Glomerular endothelial cell (primary cell): ENCODE data around the gene PTPN14. TPM values are rescaled to one million over a fixed set of nuclear protein-coding genes. Genes with fewer than 3 reads are reported as not detected.
"Not testable (repeated sequence)": the region's sequence is repeated elsewhere in the genome, so short reads cannot be mapped to it uniquely, and the experiment has no call there.

Source experiments
- DNase-seq: peaks from one replicate; pipeline ENCODE4 v3.0.0-alpha.2; 2011; ENCODE audit warnings: low read depth, low spot score; ENCODE audit errors: extremely low read depth
- total RNA-seq: library from RNA; depleted of rRNA; stranded (reverse); fragments of >200 nt; gene quantifications from 2 replicates; pipeline ENCODE4 v1.2.3, GENCODE V29; 2015

PTPN14 gene
- total RNA-seq, 1 donor from 2014 or later = 81.7 TPM

- DNase-seq = no peak
Measured at GRCh38 chr1:214542275-214543199, 8.9 kb downstream of the PTPN14 start.

DNA sequence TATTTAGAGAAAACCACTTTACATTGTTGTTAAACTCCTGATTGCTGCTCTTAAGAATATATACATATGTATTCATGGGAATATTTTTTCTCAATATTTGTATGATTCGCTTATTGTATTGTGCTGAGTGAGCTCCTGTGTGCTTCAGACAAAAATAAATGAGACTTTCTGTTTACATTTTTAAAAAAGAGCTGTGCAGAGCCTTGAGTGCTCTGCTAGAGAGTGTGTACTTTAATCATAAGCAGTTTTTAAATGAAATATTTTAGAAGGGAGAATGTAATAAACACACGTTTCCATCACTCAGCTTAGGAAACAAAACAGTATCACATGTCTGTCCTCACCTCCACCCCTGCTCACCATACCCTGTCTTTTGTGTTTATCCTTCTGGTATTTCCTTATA is 9.7 kb downstream of the PTPN14 start:
- no peak for DNase-seq

GRCh38 chr1:214541206-214541605 is 10.2 kb downstream of the PTPN14 start:
- no peak for DNase-seq

DNA sequence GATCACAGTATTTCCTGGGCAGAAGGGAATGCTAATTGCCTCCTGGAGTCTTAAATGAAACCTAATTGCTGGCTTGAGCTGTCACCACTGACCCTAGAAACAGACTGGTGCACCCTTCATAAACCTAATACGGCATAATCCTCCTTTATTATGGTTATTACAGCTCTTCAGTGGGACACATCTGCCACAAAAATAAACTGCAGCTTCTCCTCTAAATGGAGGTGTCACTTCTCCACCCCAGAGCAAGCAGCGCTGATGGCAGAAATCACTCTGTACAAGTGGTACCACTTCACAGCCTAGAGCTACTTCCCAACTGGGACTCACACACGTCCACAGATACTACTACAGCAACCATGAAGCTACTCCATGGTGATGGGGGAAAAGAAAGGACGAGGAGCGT is 11.1 kb downstream of the PTPN14 start:
- no peak for DNase-seq

- DNase-seq = no peak
Measured at GRCh38 chr1:214538496-214538895, 12.9 kb downstream of the PTPN14 start.

DNA sequence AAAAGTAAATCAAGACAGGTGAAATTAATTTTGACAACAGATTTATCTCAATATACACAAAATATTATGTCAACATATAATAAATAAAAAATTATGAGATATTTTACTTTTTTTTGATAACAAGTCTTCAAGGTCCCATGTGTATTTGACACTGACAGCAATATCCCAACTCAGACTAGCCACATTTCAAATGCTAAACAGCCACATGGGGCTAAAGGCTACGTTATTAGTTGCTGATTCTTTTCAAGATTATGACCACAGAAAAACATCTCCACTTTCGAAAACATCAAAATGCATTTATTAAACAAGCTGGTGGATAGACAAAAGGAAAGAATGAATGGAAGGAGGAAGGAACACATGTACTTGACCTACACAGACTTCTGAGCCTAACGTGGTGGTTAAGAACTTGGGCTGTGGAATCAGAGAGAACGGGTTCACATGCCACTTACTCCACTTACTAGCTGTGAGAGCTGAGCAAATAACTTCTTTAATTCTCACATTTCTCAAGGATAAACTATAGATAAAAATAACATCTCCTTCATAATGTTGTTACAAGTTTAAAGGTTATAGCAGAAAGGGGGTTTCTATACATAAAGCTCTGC is 13.4 kb downstream of the PTPN14 start:
- DNase-seq = no peak

GRCh38 chr1:214537219-214537618 is 14.2 kb downstream of the PTPN14 start:
- DNase-seq = no peak

- no peak for DNase-seq
Measured at GRCh38 chr1:214532070-214532469, 19.3 kb downstream of the PTPN14 start.

DNA sequence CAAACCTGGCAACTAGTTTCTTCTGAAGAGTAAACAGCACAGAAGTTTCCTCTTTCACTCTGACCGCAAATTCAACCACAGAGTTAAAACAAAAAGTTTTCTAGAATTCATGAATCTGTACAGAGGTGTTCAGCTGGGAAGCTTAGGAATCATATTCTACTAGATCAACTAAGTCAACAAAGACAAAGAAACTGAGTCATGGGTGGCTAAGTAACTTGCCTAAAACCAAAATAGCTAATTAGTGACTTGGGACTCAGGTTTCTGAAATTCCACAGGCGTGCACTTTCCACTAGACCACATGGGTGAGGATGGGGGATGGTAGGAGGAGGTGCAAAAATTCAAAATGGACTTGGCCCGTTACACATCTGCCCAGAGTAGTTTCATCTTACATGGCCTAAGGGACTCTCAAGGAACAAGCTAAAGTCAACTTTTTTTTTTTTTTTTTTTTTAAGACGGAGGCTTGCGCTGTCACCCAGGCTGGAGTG is 25.8 kb downstream of the PTPN14 start:
- no peak for DNase-seq

DNA sequence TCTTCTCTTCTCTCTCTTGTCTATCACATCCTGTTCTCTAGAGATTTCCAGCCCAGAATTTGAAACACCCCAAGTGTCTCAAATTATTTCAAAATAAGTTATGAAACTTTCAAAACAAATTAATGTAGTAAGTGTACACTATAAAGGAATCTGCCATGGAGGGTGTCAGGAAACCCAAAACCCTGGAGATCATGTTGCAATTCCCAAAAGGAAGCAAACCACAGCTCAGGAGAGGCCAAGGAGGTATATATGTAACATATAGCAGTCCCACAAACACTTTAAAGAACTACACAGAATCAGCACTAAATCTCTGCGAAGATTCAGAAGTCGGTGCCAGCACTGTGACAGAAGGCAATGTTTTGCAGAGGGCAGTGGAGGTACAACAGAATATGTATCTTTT is 26.6 kb downstream of the PTPN14 start:
- DNase-seq = no peak

DNA sequence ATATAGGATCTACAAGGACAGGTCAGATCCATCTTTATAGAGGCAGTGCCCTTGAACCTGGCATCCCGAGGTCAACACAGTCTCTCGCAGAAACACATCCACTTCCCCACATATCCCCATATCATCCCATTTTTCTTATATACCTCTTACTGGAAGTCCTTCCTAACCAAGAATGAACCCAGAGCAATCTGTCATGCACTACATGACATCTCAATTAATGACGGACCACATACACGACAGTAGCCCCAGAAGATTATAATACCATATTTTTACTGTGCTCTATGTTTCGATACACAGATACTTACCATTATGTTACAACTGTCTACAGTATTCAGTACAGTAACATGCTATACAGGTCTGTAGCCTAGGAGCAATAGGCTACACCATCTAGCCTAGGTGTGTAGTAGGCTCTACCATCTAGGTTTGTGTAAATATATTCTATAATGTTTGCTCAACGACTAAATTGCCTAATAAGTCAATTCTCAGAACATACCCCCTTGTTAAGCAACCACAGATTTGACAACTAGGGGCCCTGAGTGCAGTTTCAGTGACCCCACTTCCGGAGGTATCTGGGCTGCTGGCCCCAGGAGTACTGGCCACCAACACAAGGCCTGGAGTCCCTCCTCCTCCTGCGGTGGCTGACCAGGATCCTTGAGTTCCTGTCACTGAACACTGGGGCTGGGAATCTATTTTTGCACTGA is 28.1 kb downstream of the PTPN14 start:
- no peak for DNase-seq

- DNase-seq = not testable (repeated sequence)
Measured at GRCh38 chr1:214521458-214521857, 29.9 kb downstream of the PTPN14 start.

DNA sequence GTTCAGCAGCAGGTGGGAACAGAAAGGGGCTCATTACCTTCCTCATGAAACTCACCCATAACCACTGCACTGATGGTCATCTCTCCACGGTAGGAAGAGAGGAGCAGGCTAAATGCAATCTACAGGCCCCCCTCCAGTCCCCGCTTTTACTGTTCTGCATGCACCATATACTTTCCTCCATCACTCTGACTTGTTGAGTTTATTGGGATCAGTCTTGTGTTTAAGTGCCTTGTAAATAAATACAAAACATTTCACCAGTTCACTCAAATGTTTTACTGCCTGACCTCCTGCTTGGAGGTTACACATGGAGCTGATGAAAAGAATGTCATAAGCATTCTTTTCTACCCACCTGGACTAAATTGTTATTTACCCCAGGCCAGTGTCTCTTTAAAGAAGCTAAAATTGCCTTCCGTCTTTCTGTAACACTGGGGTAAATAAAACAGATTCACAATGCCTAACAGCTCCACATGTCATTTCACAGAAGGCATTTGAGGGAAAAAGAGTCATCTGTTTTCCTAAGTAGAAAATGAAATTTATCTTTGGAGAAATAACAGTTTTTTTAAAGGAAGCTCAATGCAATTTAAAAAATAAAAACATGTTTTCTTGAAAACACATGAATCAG is 30.7 kb downstream of the PTPN14 start:
- no peak for DNase-seq

GRCh38 chr1:214518361-214518760 is 33.0 kb downstream of the PTPN14 start:
- DNase-seq = no peak

DNA sequence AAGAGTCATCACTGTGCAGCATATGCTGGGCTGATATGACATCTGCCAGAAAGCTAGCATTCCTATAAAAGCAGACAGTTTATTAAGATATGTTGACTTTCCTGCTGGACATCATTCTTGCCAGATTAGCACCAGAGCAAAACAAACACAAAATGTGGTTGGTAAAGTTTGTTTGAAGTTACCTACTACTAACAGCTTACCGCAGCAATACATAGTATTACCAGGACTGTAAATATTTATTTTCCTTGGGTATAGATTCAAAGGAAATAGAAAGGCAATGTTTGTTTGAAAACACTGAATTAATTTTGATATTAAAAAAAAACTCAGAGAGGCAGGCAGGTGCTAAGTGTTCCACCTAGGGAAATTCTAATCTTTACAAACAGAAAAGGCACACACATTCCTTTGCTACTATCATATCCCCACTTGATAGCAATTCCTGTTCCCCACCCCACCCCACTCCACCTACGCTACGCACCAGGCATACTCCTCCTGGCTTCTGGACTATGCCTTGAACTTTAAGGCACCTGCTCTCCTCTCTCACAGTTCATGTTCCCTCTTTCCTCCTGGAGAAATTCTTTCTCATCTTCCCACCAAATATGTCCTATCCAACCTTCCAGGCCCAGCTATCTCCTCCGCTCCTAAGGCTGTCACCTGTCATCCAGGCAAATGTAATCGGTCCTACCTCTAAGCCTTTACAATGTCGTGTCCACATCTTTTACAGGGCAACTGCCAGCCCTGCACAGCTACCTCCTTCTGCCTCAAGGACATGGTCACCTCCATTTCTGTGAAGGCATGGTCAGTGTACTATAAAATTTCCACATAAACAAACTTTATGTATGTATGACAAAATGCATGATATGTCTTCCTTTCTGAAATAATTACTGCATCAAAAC is 34.7 kb downstream of the PTPN14 start:
- no peak for DNase-seq

DNA sequence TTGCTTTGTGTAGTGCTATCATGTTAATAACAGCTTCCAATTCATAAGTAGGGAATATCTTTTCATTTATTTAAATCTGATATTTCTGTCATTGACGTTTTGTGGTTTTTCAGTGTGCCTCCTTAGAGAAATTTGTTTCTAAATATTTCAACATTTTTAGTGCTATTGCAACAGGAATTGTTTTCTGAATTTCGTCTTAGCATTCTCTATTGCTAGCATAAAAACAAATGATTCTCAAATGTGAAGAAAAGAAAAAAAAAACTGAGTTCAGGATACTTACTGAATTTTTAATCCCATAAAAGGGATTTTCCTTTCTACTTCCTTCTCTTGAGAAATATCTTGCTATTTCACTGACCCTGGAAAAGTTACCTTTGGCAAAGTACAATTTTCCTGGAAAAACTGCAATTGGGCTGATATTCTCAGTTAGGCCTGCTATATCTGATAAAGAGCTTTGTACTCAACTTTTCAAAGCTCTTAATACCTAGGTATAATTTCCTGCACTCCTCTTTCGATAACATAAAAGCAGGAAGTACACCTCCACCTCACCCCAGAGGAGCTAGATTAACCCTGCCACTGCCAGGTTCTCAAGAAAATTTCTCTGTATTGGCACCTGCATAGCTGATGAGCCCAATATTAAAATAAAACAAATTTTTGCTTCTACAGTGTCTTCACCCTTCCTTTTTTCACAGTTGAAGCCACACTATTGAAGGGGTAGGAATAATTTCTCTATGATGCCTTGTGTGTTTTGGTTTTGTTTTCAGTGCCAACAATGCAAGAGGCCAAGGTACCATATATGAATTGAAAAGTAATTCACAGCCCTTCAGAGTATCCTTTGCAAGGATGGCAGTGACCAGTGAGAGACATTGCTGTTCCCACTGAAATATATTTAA is 35.6 kb downstream of the PTPN14 start:
- no peak for DNase-seq

DNA sequence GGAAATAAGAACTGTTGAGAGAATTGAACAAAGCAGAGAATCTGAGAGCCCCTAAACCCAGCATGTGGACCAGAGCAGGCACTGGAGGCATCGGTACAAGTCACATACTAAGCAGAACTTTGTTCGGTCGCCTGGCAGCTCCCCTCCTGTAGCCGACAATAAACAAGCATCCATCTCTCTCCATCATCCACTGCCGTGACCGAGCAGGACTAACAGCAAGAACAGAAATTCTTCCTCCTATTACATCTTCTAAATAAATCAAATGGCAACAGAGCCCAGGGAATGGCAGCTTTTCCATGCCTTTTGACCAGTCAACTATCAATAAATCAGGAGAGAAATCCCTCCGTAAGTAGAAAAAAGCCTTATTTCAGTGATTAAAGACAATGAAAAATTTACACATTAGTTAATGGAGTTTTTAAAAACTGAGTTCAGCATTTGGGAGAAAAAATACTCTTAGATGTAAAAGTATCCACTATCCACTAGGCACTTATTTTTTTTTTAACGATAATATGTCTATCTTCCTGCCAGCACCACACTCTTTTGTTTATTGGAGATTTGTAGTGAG is 36.5 kb downstream of the PTPN14 start:
- no peak for DNase-seq

DNA sequence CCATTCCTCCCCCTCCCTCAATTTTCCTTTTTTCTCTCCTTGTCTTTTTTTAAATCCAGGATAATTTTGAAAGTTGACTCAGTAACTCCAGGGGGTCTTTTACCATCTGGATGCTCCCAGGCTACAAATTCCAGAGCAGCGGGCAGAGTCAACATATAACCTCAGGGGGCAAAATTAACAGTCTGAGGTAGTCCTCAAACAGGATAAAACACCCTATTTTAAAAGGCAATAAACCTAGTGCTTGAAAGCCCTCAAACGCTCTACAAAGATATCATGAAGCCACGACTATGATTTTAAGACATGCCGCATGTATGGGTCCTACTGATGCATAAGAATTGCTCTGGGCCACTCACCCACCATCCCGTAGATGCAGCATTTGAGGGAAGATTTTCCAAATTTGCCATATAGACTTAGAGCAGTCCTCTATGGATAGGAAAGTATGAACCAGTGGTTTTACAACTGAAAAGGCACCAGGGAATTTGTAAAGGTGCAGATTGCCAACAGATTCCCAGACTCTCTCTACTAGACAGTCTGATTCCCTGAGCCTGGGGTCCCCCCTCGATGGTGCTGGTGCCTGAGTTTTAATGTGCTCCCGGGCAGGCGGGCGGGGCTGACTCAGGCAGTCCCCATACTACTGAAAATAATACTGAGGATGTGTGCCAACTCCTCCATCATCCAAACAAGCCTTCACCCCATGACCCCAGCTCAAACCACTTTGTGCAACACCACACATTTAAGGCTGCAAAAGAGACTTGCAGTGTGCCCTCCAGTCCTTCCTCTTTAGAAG is 37.2 kb downstream of the PTPN14 start:
- no peak for DNase-seq
